ENCODE results near the gene TNFAIP8L1.
"Not testable (repeated sequence)": the region's sequence is repeated elsewhere in the genome, so short reads cannot be mapped to it uniquely, and the experiment has no call there.

The TNFAIP8L1 gene

GRCh38 chr19:4638828-4639530 is at the start of gene TNFAIP8L1:
TSS of gene TNFAIP8L1 (plus strand) at chr19:4639516. CDS start at chr19:4651870, 12,354 bp downstream.
- peak; percentile 93 for DNase-seq

GRCh38 chr19:4589579-4590410 is 49.5 kb upstream of the TNFAIP8L1 start:
- DNase-seq: no peak

- DNase-seq: no peak
Observed at GRCh38 chr19:4590559-4590958, 48.8 kb upstream of the TNFAIP8L1 start.

- no peak for DNase-seq
Observed at GRCh38 chr19:4591320-4591719, 48.0 kb upstream of the TNFAIP8L1 start.

- DNase-seq: no peak
Observed at GRCh38 chr19:4592445-4592844, 46.9 kb upstream of the TNFAIP8L1 start.

- DNase-seq: no peak
Observed at GRCh38 chr19:4593409-4593851, 45.9 kb upstream of the TNFAIP8L1 start.

GRCh38 chr19:4594201-4594600 is 45.1 kb upstream of the TNFAIP8L1 start:
- DNase-seq: no peak

- DNase-seq: not testable (repeated sequence)
Observed at GRCh38 chr19:4595158-4595557, 44.2 kb upstream of the TNFAIP8L1 start.

- DNase-seq: no peak
Observed at GRCh38 chr19:4596033-4596904, 43.0 kb upstream of the TNFAIP8L1 start.

GRCh38 chr19:4597278-4597974 is 41.9 kb upstream of the TNFAIP8L1 start:
- no peak for DNase-seq

GRCh38 chr19:4597975-4598671 is 41.2 kb upstream of the TNFAIP8L1 start:
- peak; percentile 28 for DNase-seq

- no peak for DNase-seq
Observed at GRCh38 chr19:4598712-4599111, 40.6 kb upstream of the TNFAIP8L1 start.

- no peak for DNase-seq
Observed at GRCh38 chr19:4600082-4600481, 39.2 kb upstream of the TNFAIP8L1 start.

- no peak for DNase-seq
Observed at GRCh38 chr19:4600893-4601292, 38.4 kb upstream of the TNFAIP8L1 start.

GRCh38 chr19:4602173-4602788 is 37.0 kb upstream of the TNFAIP8L1 start:
- no peak for DNase-seq

- DNase-seq: no peak
Observed at GRCh38 chr19:4602915-4603314, 36.4 kb upstream of the TNFAIP8L1 start.

GRCh38 chr19:4604912-4605311 is 34.4 kb upstream of the TNFAIP8L1 start:
- DNase-seq: no peak

GRCh38 chr19:4606181-4606580 is 33.1 kb upstream of the TNFAIP8L1 start:
- DNase-seq: no peak

- DNase-seq: peak; percentile 75
Observed at GRCh38 chr19:4606921-4607678, 32.2 kb upstream of the TNFAIP8L1 start.

GRCh38 chr19:4609878-4610511 is 29.3 kb upstream of the TNFAIP8L1 start:
- no peak for DNase-seq
